B cell (primary cell): ENCODE measurements around the gene MLXIP. TPM values are rescaled to one million over a fixed set of nuclear protein-coding genes. Genes with fewer than 3 reads are reported as not detected.

ENCODE experiments used
- ATAC-seq: fragments of 200-7000 bp; cut with Tn5 transposase; one replicate; pipeline ENCODE4 v1.10.0; 2021; ENCODE audit warnings: low read depth, mild to moderate bottlenecking, moderate number of reproducible peaks, moderate library complexity
- CTCF ChIA-PET: fragments of 350-600 bp; sonication (Branson Sonifier 250); formaldehyde crosslinking; loops from one replicate; lab custom pipeline; 2021; ENCODE audit warnings: antibody characterized with exemption, inconsistent platforms; lab: Charles Lee
- POLR2A ChIA-PET: fragments of 350-600 bp; sonication (Branson Sonifier 250); formaldehyde crosslinking; loops from one replicate; lab custom pipeline; 2021; ENCODE audit warnings: antibody characterized with exemption; lab: Charles Lee
- DNase-seq: peaks from one replicate; pipeline ENCODE4 v3.0.0; 2013
- H2AFZ ChIP-seq: 2 replicates; pipeline ENCODE4 v1.6.1; 2012; ENCODE audit warnings: mild to moderate bottlenecking, low read depth, low read length; ENCODE audit not compliant: insufficient read depth, poor library complexity, severe bottlenecking
- H3K27ac ChIP-seq, 2 donors: 1 replicate in 1 of 2; 2 replicates in 1 of 2; pipeline ENCODE4 v1.5.1; 2012 to 2013; ENCODE audit warnings: low read length in 2 of 2, mild to moderate bottlenecking in 2 of 2, moderate library complexity in 1 of 2
- H3K27me3 ChIP-seq, 4 experiments: fragments of 200-600 bp in 1 of 4; sonication (generic) in 1 of 4; replicated peaks in 1 of 4; 1 replicate in 2 of 4; 2 replicates in 2 of 4; pipeline versions ENCODE4 v1.6.1 to v1.7.0; 2013 to 2016; ENCODE audit warnings: low read length in 3 of 4, mild to moderate bottlenecking in 2 of 4, mixed read lengths in 1 of 4, moderate library complexity in 1 of 4; ENCODE audit not compliant: insufficient read depth in 4 of 4, control insufficient read depth in 3 of 4; ENCODE audit errors: control extremely low read depth in 1 of 4
- H3K36me3 ChIP-seq, 2 experiments: replicated peaks in 1 of 2; 1 replicate in 1 of 2; 2 replicates in 1 of 2; pipeline versions ENCODE4 v1.6.1 to v1.7.1; 2013; ENCODE audit warnings: low read length in 1 of 2; ENCODE audit not compliant: insufficient read depth in 2 of 2, control insufficient read depth in 1 of 2; ENCODE audit errors: control extremely low read depth in 1 of 2, extremely low read depth in 1 of 2
- H3K4me1 ChIP-seq, 2 donors: fragments of 200-600 bp in 1 of 2; sonication (generic) in 1 of 2; 1 replicate in 1 of 2; 2 replicates in 1 of 2; pipeline versions ENCODE4 v1.5.1 to v1.6.1; 2013 to 2017; ENCODE audit warnings: low read length in 2 of 2; ENCODE audit not compliant: control insufficient read depth in 2 of 2, insufficient read depth in 2 of 2
- H3K4me2 ChIP-seq: replicated peaks from 2 replicates; pipeline ENCODE3; 2012; ENCODE audit warnings: mild to moderate bottlenecking, low read depth, low read length; ENCODE audit not compliant: poor library complexity, severe bottlenecking
- H3K4me3 ChIP-seq, 5 experiments: fragments of 200-600 bp in 1 of 5; sonication (generic) in 1 of 5; 1 replicate in 3 of 5; 2 replicates in 2 of 5; pipeline versions ENCODE4 v1.5.1 to v1.7.0; 2011 to 2016; ENCODE audit warnings: low read length in 4 of 5, mild to moderate bottlenecking in 4 of 5, low read depth in 2 of 5, control low read depth in 1 of 5, moderate library complexity in 1 of 5; ENCODE audit not compliant: insufficient read depth in 1 of 5; ENCODE audit errors: control extremely low read depth in 1 of 5, extremely low read depth in 1 of 5
- H3K79me2 ChIP-seq: fragments of 200-600 bp; sonication (generic); one replicate; pipeline ENCODE4 v1.6.0; 2016; ENCODE audit warnings: low read length; ENCODE audit not compliant: control insufficient read depth, insufficient read depth
- H3K9ac ChIP-seq: fragments of 200-600 bp; sonication (generic); 2 replicates; pipeline ENCODE4 v1.6.1; 2017; ENCODE audit warnings: mild to moderate bottlenecking, low read length, moderate library complexity
- H3K9me3 ChIP-seq, 3 donors: one replicate each; pipeline versions ENCODE4 v1.6.1 to v1.7.1; 2013; ENCODE audit warnings: low read length in 2 of 3; ENCODE audit not compliant: control insufficient read depth in 2 of 3, insufficient read depth in 1 of 3; ENCODE audit errors: control extremely low read depth in 1 of 3
- H4K20me1 ChIP-seq: 2 replicates; pipeline ENCODE4 v1.6.0; 2012; ENCODE audit warnings: mild to moderate bottlenecking, low read length; ENCODE audit not compliant: insufficient read depth, control insufficient read depth, poor library complexity, severe bottlenecking
- H3K27ac Mint-ChIP-seq: one replicate; pipeline ENCODE4 v1.8.0; 2021; ENCODE audit warnings: mixed read lengths
- H3K27me3 Mint-ChIP-seq: one replicate; pipeline ENCODE4 v1.8.0; 2021; ENCODE audit warnings: mixed read lengths
- H3K4me1 Mint-ChIP-seq: one replicate; pipeline ENCODE4 v1.8.0; 2021; ENCODE audit warnings: mixed read lengths
- H3K4me3 Mint-ChIP-seq: one replicate; pipeline ENCODE4 v1.8.0; 2021; ENCODE audit warnings: mixed read lengths
- H3K9me3 Mint-ChIP-seq: one replicate; pipeline ENCODE4 v1.8.0; 2022; ENCODE audit warnings: mixed read lengths; ENCODE audit not compliant: insufficient read depth
- EZH2 ChIP-seq: IDR thresholded peaks from 2 replicates; pipeline ENCODE4 v1.6.1; 2012; ENCODE audit warnings: borderline replicate concordance, low read depth, mild to moderate bottlenecking, moderate library complexity, low read length; ENCODE audit not compliant: insufficient read depth, poor library complexity, severe bottlenecking
- WGBS: methylation state at CpG from one replicate; pipeline ENCODE4 v1.1.5; 2013; ENCODE audit warnings: missing lambda C conversion rate; ENCODE audit not compliant: insufficient coverage; 5-methylcytosine and 5-hydroxymethylcytosine counted together
- intact Hi-C: fragments of 100-400 bp; cut with micrococcal nuclease; formaldehyde crosslinking; loops from one replicate; pipeline ENCODE4 v1.10.0; 2022
- polyA plus RNA-seq: library from polyadenylated mRNA; depleted of rRNA; stranded (reverse); fragments of >200 nt; gene quantifications from 2 replicates; pipeline ENCODE4 v1.2.3, GENCODE V29; 2012
- total RNA-seq, 2 donors: library from RNA; stranded (reverse); fragments of 120-200 nt in 1 of 2; gene quantifications; 1 replicate in 1 of 2; 2 replicates in 1 of 2; pipeline versions ENCODE4 v1.2.3 to v1.2.4, GENCODE V29; 2013 to 2022
- TF ChIP-seq, protein P1 (sequence below): fragments of 200-600 bp; IDR thresholded peaks from one replicate; pipeline ENCODE4 v1.8.0; 2022; ENCODE audit warnings: antibody characterized with exemption, mild to moderate bottlenecking

The MLXIP gene
- total and polyA plus RNA-seq, 2 donors (not counting 1 experiment from before 2014, with no cell fraction given): 28.1 to 91.2 TPM

DNA sequence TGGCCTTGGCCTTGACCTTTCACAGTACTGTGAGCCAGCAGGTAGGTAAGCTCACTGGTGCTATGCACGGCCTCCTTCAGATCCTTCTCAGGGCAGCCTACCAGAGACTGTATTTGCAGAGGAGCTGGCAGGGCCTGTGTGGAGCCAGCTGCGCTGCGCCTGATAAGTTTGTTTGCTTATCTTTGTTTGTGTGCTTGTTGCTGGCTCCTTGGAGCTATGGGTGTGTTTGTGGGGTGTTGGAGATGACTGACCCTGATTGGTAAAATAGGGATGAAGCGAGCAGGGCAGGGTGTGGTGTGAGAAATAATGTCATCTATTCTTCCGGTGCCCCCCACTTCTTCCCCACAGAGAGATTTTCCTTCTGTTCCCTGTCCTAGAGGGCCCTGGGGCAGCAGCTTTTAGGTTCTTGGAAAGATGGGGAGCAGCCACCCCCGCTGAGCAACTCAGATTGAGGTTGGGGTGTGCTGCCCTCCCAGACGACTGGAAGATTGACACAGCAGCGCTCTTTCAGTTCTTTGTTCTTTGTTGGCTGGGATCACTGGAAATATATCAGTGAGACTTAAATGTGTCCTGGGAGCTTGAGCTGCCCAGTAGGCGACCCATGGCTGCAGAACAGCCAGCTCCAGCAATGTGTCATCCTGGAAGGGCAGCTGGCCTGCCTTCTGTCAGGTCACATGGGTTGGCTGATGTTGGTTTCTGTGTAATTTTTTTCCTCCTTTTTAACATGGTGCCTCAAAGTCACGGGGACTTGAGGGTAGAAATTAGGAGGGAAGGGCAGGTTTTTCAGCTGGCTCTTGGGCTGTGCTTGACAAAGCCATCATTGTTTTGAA, 19.6 kb downstream of the MLXIP start:
- no peak for DNase-seq
- no peaks in the 10 kb centered on the region for H3K27me3 Mint-ChIP-seq
- ChIA-PET POLR2A (interaction anchor here (0.5 kb wide), 2 partner anchors 8 to 766 kb away, joined by 3 to 11 read pairs; no protein-coding TSS in a partner anchor), CTCF (interaction anchor here (0.9 to 1.8 kb wide), 7 partner anchors 10 to 44 kb away, joined by 3 to 8 read pairs (median 4); no protein-coding TSS in a partner anchor)
- intact Hi-C loops: no loop called here
- no peak for TF ChIP-seq EZH2
- TF ChIP-seq, protein P1, sequence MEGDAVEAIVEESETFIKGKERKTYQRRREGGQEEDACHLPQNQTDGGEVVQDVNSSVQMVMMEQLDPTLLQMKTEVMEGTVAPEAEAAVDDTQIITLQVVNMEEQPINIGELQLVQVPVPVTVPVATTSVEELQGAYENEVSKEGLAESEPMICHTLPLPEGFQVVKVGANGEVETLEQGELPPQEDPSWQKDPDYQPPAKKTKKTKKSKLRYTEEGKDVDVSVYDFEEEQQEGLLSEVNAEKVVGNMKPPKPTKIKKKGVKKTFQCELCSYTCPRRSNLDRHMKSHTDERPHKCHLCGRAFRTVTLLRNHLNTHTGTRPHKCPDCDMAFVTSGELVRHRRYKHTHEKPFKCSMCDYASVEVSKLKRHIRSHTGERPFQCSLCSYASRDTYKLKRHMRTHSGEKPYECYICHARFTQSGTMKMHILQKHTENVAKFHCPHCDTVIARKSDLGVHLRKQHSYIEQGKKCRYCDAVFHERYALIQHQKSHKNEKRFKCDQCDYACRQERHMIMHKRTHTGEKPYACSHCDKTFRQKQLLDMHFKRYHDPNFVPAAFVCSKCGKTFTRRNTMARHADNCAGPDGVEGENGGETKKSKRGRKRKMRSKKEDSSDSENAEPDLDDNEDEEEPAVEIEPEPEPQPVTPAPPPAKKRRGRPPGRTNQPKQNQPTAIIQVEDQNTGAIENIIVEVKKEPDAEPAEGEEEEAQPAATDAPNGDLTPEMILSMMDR: no peak
- H3K4me3 Mint-ChIP-seq: no peak overlapping the region
- no peak overlapping the region for H3K4me3 ChIP-seq
- no peaks in the 10 kb centered on the region for H3K9me3 ChIP-seq
- no peaks in the 10 kb centered on the region for H3K27me3 ChIP-seq
- peaks cover 48% of the 10 kb centered on the region for H3K4me1 Mint-ChIP-seq
- peak overlapping the region; percentile 8 for H3K4me2 ChIP-seq
- peaks cover 58% of the 10 kb centered on the region for H3K79me2 ChIP-seq
- peaks cover 56% of the 10 kb centered on the region for H4K20me1 ChIP-seq
- H2AFZ ChIP-seq: no peak overlapping the region
- H3K36me3 ChIP-seq: no peaks in the 10 kb centered on the region
- peak overlapping the region in 1 of 2 donors; percentile 11 for H3K27ac ChIP-seq
- H3K9ac ChIP-seq: no peak overlapping the region
- WGBS: 82% methylated on average over 8 of the region's 10 CpGs
- ATAC-seq: no peak
- peaks cover 28 to 31% of the 10 kb centered on the region in 2 donors for H3K4me1 ChIP-seq
- peak overlapping the region; percentile 71 for H3K27ac Mint-ChIP-seq
- H3K9me3 Mint-ChIP-seq: no peaks in the 10 kb centered on the region

DNA sequence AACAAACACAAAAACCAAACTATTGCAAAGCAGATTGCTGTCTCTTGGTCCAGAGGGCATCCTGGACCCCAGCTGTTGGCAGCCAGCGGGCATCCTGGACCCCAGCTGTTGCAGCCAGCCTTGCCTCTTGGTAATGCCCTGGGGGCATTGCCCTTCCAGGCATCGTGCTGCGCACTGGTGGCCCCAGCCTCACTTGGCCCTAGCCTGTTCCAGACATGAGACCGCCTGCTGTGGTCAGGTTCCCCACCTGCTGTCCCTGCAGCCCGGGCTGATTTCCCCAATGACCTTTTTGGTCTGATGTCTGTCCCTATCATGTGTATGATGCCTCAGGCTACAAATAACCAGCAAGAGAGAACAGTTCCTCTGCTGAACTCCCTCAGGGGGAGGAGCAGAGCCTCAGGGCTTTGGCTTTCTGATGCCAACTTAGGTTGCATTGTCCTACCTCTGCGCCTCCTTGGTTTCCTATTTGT, 20.8 kb downstream of the MLXIP start:
- peak overlapping the region; percentile 48 for H3K4me2 ChIP-seq
- H2AFZ ChIP-seq: no peak overlapping the region
- no peak for TF ChIP-seq EZH2
- TF ChIP-seq, protein P1: no peak
- no peaks in the 10 kb centered on the region for H3K36me3 ChIP-seq
- no peak overlapping the region for H3K4me3 ChIP-seq
- no peaks in the 10 kb centered on the region for H3K27me3 ChIP-seq
- H3K4me3 Mint-ChIP-seq: peak overlapping the region; percentile 39
- peaks cover 58% of the 10 kb centered on the region for H3K79me2 ChIP-seq
- POLR2A ChIA-PET: no interaction called here
- H3K4me1 Mint-ChIP-seq: peaks cover 51% of the 10 kb centered on the region
- no peaks in the 10 kb centered on the region for H3K9me3 ChIP-seq
- H3K4me1 ChIP-seq: peaks cover 28 to 31% of the 10 kb centered on the region in 2 donors
- H3K9me3 Mint-ChIP-seq: no peaks in the 10 kb centered on the region
- intact Hi-C loops: no loop called here
- DNase-seq (no peak), ATAC-seq (peak; percentile 46)
- H3K27ac Mint-ChIP-seq: peak overlapping the region; percentile 75
- 56% methylated on average over 5 of the region's 6 CpGs for WGBS
- peak overlapping the region; percentile 4 to 44 for H3K27ac ChIP-seq
- peaks cover 51% of the 10 kb centered on the region for H4K20me1 ChIP-seq
- no peaks in the 10 kb centered on the region for H3K27me3 Mint-ChIP-seq
- CTCF ChIA-PET: interaction anchor here (1.1 to 1.8 kb wide), 5 partner anchors 11 to 45 kb away, joined by 3 to 8 read pairs (median 4); no protein-coding TSS in a partner anchor
- peak overlapping the region; percentile 31 for H3K9ac ChIP-seq
